Measurements from ENCODE around the gene NCKAP5.

NCKAP5 gene

DNA sequence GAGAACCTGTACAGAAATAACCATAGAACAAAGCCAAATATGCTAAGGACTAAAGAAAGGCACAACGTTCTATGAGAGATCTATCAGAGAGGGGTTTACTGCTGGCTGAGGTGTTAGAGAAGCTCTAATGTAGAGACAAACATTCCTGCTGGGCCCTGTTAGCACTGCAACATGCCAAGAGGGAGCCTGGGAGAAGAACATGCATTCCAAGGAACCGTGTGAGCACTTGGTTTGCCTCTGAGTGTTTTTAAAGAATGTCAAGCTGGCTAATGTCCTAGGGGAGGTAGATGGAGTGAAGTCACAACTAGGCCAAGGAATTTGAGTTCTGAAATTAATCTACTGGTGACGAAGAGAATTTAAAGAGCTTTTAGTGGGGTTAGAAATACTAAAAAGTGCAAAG lies 514.0 kb downstream of the NCKAP5 start:
- no peak for DNase-seq

DNA sequence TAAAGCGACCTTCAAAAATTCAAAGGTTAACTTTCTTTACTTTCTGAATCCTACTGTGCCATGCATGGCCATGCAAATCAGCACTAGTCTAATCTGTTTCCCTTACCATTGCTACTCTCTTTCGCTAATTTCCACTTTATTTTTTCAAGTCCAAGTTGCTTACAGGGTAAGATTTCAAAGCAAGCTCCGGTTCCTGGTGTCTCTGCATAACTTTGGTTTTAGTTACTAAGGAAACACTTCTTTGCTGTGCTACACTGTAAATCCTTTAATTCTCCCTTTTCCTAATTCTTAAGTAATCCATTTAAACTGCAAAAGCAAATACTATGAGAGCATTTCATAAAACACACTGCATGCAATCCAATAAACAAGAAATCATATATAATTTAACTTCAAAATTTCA lies 514.7 kb downstream of the NCKAP5 start:
- no peak for DNase-seq

GRCh38 chr2:133045787-133046186 lies 522.5 kb downstream of the NCKAP5 start:
- DNase-seq: no peak

DNA sequence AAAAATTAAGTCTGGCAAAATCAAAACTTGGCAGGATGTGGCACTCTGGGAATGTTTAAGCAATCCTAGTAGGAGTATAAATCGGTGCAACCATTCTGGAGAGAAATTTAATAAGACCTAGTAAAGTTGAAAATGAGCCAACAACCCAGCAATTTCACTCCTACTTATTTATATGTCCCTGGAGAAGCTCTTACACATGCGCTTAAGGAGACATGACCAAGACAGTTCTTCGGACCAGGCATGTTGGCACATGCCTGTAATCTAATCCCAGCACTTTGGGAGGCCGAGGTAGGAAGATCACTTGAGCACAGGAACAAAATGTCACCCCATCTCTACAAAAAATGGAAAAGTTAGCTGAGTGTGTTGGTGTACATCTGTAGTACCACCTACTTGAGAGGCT lies 523.7 kb downstream of the NCKAP5 start:
- no peak for DNase-seq

DNA sequence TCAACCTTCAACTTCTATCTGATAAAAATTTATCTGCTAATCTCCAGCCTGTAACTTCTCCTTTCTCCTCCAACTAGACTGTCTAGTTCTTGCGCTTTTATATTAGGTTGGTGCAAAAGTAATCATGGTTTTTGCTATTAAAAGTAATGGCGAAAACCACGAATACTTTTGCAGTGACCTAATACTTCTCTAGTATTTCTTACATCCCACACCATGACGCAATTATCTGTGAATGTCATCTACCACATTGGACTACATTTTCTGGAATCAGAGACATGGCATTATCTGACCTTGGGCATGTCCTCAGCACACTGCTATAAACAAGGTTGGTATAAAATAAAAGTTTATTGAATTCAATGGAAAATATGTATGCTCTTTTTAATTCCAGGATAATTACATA lies 528.1 kb downstream of the NCKAP5 start:
- DNase-seq: no peak

GRCh38 chr2:133039531-133039930 lies 528.7 kb downstream of the NCKAP5 start:
- no peak for DNase-seq

DNA sequence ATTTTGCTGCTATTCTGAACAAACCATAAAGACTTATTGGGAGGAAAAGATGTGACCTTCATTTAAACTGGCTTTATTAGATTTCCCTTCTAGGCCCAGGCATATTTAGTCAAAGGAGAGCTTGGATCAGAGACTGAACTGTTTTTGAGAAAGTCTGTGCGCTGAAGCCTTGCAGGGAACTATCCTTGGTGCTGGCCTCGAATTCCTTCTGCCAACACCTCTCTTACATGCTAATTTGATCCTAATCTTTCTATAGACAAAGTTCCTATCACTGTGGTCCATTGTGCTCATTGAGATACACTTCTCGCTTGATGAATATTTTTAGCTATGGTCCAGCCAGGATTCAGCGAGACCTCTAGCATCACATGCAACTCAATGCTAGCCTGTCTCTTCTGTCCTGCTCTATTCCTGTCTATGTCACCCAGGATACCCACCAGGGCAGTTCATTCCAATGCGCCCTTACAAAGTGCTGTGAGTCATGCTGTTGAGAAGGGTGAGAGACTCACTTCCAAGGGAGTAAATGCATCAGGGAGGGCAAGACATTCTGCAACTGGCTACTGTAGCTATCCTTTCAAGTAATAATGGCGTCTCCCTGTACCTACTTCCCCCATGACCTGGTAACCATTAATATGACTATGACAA lies 541.6 kb downstream of the NCKAP5 start:
- no peak for DNase-seq

DNA sequence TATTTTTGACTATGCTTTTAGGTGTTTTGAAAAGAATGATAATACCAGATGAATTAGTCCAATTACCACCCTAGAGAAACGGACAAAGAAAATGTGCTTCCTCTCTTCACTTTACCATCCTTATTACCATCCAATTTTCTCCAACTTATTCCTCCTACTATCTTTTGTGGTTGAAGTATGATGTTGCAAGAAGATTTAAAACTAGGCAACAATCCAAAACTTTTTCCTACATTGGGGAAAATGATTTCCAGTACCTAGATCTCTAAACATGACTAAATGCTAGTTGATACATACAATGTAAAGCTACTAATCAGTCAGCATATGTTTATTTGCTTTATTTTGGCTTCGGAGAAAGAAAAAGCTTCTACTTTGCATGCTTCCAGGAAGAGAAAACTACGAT lies 543.3 kb downstream of the NCKAP5 start:
- no peak for DNase-seq

DNA sequence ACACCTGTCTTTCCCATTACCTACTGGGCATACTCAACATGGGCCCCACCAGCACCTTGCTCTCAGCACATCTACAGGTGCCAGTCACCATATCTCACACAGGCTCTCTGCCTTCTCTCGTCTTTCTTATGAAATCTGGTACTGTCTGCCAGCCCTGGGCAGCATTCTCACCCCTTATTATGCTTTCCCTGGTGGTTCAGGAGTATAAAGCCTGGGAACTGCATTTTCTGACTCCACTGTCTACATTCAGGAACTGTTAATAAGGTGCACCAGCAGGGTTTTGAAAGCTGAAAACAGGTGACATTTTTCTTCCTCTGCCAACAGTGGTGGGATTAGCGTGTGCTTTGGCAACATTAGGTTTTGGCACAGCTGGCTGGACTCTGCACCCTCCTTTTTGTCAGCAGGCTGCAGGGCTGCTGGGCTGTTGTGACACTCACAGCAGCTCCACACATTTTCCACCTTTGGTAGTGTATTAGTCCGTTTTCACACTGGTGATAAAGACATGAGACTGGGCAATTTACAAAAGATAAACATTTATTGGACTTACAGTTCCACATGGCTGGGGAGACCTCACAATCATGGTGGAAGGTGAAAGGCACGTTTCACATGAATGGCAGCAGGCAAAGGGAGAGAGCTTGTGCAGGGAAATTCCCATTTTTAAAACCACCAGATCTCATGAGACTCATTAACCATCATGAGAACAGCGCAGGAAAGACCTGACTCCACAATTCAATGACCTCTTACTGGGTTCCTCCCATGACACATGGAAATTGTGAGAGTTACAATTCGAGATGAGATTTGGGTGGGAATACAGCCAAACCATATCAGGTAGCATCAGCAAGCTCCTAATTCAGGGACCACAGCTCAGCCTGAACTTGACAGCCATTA lies 555.2 kb downstream of the NCKAP5 start:
- DNase-seq: no peak

DNA sequence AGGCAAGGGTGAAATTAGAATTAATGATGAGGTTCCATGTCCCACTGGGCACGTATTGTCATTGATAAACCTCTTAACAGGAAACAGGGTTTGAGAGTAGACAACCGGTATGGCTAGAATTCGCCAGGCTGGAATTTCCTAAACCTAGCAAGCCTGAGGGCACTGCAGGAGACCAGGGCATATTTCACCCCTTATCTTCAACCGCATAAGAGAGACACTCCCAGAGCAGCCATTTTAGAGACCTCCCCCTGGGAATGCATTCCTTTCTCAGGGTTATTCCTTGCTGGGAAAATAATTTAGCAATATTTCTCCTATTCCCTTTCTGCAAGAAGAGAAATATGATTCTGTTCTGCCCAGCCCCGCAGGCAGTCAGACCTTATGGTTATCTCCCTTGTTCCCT lies 563.6 kb downstream of the NCKAP5 start:
- no peak for DNase-seq

DNA sequence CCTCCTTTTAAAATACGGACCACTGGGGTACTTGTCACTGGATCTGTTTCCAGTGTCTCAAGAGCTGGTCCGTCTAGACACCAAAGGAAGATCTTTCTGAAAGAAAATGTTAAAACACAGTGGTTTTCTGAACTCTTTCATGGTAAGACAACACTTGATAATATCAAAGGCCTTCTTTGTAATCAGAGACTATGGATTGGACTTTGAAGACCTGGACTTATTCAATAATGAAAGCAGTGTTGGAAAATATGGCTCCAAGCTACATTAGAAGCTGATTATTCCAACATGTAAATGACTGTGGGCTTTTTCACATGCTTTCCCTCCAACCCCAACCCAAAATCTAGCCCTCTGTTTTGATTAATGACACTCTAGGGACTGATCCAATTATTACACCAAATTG lies 568.8 kb downstream of the NCKAP5 start:
- no peak for DNase-seq

- no peak for DNase-seq
Measured at GRCh38 chr2:132998221-132998620, 570.0 kb downstream of the NCKAP5 start.

DNA sequence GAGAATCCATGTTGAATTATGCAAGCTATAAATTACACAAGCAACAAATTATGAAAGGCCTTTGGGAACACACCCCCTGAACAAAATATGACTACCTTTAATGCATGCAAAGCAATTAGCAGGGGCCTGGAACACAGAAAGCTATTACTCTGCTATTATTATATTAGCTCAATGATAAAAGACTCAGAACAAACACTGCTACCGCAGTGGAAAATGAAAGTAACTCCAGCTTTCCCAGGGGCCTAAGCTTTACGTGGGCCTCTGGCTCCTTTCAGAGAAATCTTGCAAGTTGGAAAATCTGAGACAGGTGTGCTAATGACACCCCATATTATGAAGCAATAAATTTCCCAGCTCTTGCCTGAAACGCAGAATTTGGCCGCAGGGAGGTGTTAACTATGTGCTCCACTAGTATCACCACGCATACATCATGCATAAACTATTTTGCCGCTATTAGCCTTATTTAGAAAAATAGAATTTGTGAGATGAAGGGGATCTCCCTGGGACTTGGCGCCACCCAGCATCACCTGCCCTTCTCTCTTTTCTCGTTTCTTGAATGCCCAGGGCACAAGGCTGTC lies 576.7 kb downstream of the NCKAP5 start:
- no peak for DNase-seq

- DNase-seq: no peak
Measured at GRCh38 chr2:132984731-132985130, 583.5 kb downstream of the NCKAP5 start.

GRCh38 chr2:132980304-132980703 lies 588.0 kb downstream of the NCKAP5 start:
- DNase-seq: no peak

- no peak for DNase-seq
Measured at GRCh38 chr2:132979339-132980093, 588.7 kb downstream of the NCKAP5 start.

DNA sequence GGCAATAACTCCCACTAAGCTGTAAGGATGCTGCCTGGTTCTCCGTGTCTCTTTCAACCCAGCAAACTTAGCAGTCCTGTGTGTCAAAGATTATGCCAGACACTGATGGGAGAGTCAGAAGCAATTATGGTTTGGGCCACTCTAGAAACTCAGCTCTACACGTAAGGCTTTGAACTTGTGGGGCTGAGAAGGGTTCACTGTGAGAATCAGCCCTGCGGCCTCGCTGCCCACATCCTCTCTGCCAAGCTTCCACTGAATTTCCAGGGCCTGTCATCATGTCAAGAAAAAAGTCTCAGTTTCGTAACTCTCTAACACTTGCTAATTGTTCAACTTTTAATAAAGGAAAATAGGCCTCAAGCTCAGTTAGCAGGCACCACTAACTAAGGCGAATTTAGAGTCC lies 589.4 kb downstream of the NCKAP5 start:
- no peak for DNase-seq

GRCh38 chr2:132977812-132978529 lies 590.3 kb downstream of the NCKAP5 start:
- DNase-seq: no peak

- no peak for DNase-seq
Measured at GRCh38 chr2:132975193-132976105, 592.8 kb downstream of the NCKAP5 start.

DNA sequence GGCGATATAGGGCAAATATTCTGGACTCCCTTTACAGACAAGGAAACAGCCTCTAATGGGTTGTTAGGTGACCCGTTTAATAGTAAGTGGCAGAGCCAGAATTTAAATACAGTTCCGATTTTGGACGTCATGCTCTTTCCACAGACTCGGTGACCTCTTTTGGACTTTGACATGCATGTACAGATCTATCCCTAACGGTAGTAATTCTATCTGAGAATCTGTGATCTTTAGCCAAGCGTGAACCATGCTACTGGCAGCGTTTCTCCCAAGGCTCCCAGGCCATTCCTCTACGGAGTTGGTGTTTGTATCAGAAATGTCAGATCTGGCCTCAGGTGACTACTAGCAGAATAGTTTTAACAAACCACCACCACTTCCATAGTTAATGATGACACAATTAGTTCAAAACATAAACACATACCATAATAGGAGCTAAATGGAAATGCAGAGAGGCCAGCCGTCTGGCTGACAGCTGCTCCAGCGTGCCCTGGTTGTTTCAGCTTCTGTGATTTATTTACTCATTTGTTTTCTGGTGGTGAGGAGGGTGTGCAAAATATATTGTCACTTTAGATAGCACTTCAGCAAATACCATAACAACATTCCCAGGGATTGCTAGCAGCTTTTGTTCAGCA lies 593.7 kb downstream of the NCKAP5 start:
- DNase-seq: no peak
